Measurements from ENCODE around the gene RNASEH1. TPM values are rescaled to one million over a fixed set of nuclear protein-coding genes. Genes with fewer than 3 reads are reported as not detected.
A peak's percentile ranks its signal among the peaks of the same experiment; 100 is the strongest.

The RNASEH1 gene
- total RNA-seq, 1 experiment from 2014 or later = 42.0 TPM

- Histone ChIP-seq H2AFZ (ENCODE audit: low read length) (no peak overlapping the region), H3K18ac (ENCODE audit: insufficient read length, low read depth, low read length) (no peak overlapping the region), H3K9ac (ENCODE audit: extremely low read depth, insufficient read length, low read length) (no peak overlapping the region), H3K23ac (ENCODE audit: insufficient read length, low read depth, low read length) (no peak overlapping the region), H4K8ac (replicated peaks; ENCODE audit: insufficient read length, low read depth, low read length) (no peak overlapping the region), H2AK5ac (ENCODE audit: insufficient read length, low read length) (no peak overlapping the region), H3K14ac (ENCODE audit: insufficient read depth, low read length) (no peak overlapping the region), H2BK20ac (ENCODE audit: low read depth, low read length, poor library complexity, severe bottlenecking) (no peak overlapping the region), H3K23me2 (ENCODE audit: insufficient read length, low read depth, low read length, poor library complexity, severe bottlenecking) (no peaks in the 10 kb centered on the region), H3K79me1 (ENCODE audit: insufficient read depth, low read depth, low read length, poor library complexity, severe bottlenecking) (peaks cover 6% of the 10 kb centered on the region), H4K5ac (ENCODE audit: insufficient read length, low read depth, low read length) (no peak overlapping the region), H3K4ac (ENCODE audit: low read depth, low read length) (no peak overlapping the region), H3K27ac (ENCODE audit: insufficient read length, low read depth, low read length) (no peak overlapping the region), H4K91ac (ENCODE audit: insufficient read length, low read depth, low read length) (no peak overlapping the region), H3K9me3 (ENCODE audit: control insufficient read depth, low read depth, low read length) (no peaks in the 10 kb centered on the region), H2BK5ac (ENCODE audit: insufficient read length, low read length) (no peak overlapping the region), H3K56ac (ENCODE audit: insufficient read length, low read depth, low read length) (no peak overlapping the region), H3K79me2 (ENCODE audit: insufficient read depth, low read length) (peaks cover 2% of the 10 kb centered on the region; the same call in 1 of the 2 replicates), H3T11ph (ENCODE audit: low read length) (no peak overlapping the region), H4K20me1 (ENCODE audit: control insufficient read depth, insufficient read depth, insufficient read length) (no peaks in the 10 kb centered on the region), H2BK15ac (ENCODE audit: low read depth, low read length) (no peak overlapping the region), H2BK12ac (ENCODE audit: insufficient read length, low read depth, low read length) (no peak overlapping the region), H3K4me2 (ENCODE audit: insufficient read depth, insufficient read length, low read length) (no peak overlapping the region), H2BK120ac (ENCODE audit: low read depth, low read length, poor library complexity, severe bottlenecking) (no peak overlapping the region), H3K4me1 (ENCODE audit: insufficient read depth, low read length) (no peaks in the 10 kb centered on the region), H3K27me3 (ENCODE audit: insufficient read depth, low read length) (no peaks in the 10 kb centered on the region)
- no peak for DNase-seq
- Mint-ChIP-seq H3K27ac (0 out of 7 replicates have a peak overlapping the region, but pooled peaks of 1 of the 3 experiments have one; percentile 12), H3K4me1 (peaks cover 1 to 5% of the 10 kb centered on the region in 2 experiments; a peak in 3 of 4 replicates), H3K27me3 (ENCODE audit: low read depth) (no peaks in the 10 kb centered on the region), H3K9me3 (no peaks in the 10 kb centered on the region), H3K4me3 (no peak overlapping the region), H3K36me3 (ENCODE audit: insufficient read depth in 1 of 3, low read depth in 3 of 3) (peaks cover 24 to 64% (median 45%) of the 10 kb centered on the region in 3 experiments)
- no CpG with 5 or more reads among the region's 6 CpGs for WGBS (ENCODE audit: extremely low coverage, insufficient read length, low lambda C conversion rate)
- no peak for TF ChIP-seq CTCF (conservative IDR thresholded peaks at IDR 0.05)
Observed at GRCh38 chr2:3584076-3584475, 25.9 kb upstream of the RNASEH1 start.
